HepG2 (cell line): ENCODE results near the gene EIF4E1B. TPM values are rescaled to one million over a fixed set of nuclear protein-coding genes. Genes with fewer than 3 reads are reported as not detected.

Source experiments
- ATAC-seq: fragments of 200-7000 bp; cut with Tn5 transposase; 3 replicates; pipeline ENCODE4 v1.9.1; 2020; ENCODE audit warnings: mild to moderate bottlenecking, moderate library complexity
- BruUV-seq: library from RNA; stranded (reverse); fragments of 400-500 nt; replicated peaks from 2 replicates; lab custom pipeline; 2021; lab: Mats Ljungman, UMichigan
- CTCF ChIA-PET: fragments of 300-600 bp; formaldehyde crosslinking; extraction: SDS; loops from one replicate; lab custom pipeline; 2021; ENCODE audit warnings: low total read pairs, inconsistent platforms, low intra/inter-chr PET ratio; lab: Yijun Ruan, JAX
- POLR2A ChIA-PET: fragments of 350-600 bp; sonication (Branson Sonifier 250); formaldehyde crosslinking; loops from one replicate; lab custom pipeline; 2020; ENCODE audit warnings: antibody characterized with exemption, inconsistent platforms; lab: Yijun Ruan, JAX
- DNase-seq: peaks from one replicate; pipeline ENCODE4 v3.0.0-alpha.2; 2015; ENCODE audit warnings: low spot score
- FAIRE-seq: peaks from 3 replicates; lab custom pipeline; 2011; peaks lifted over from hg19 to GRCh38; lab: Jason Lieb, UNC
- H2AFZ ChIP-seq: one replicate; pipeline ENCODE4 v1.6.1; 2011; ENCODE audit warnings: low read length, inconsistent platforms
- H3K27ac ChIP-seq: fragments of 300-600 bp; 3 replicates; pipeline ENCODE4 v1.8.0; 2011; ENCODE audit warnings: mixed run types, mild to moderate bottlenecking, mixed read lengths, low read length, inconsistent platforms; ENCODE audit not compliant: insufficient read depth; ENCODE audit errors: extremely low read length
- H3K27me3 ChIP-seq, 2 experiments: fragments of 200-600 bp in 1 of 2; 2 replicates in 1 of 2; 3 replicates in 1 of 2; pipeline versions ENCODE4 v1.6.0 to v1.8.0; 2011; ENCODE audit warnings: low read length in 2 of 2, mild to moderate bottlenecking in 2 of 2, moderate library complexity in 2 of 2, inconsistent platforms in 1 of 2; ENCODE audit not compliant: insufficient read depth in 2 of 2, control insufficient read depth in 1 of 2
- H3K36me3 ChIP-seq, 2 experiments: fragments of 200-600 bp in 1 of 2; replicated peaks in 1 of 2; 2 replicates in 1 of 2; 3 replicates in 1 of 2; pipeline versions ENCODE4 v1.5.1 to v1.8.0; 2011; ENCODE audit warnings: low read length in 2 of 2, inconsistent platforms in 1 of 2; ENCODE audit not compliant: insufficient read depth in 2 of 2, control insufficient read depth in 1 of 2
- H3K4me1 ChIP-seq: 2 replicates; pipeline ENCODE4 v1.5.1; 2012; ENCODE audit warnings: low read length, inconsistent platforms; ENCODE audit not compliant: insufficient read depth
- H3K4me2 ChIP-seq: 2 replicates; pipeline ENCODE4 v1.6.0; 2011; ENCODE audit warnings: low read depth, low read length, inconsistent platforms
- H3K4me3 ChIP-seq, 3 experiments: fragments of 200-600 bp in 1 of 3; sonication (generic), shearing (Covaris generic) in 1 of 3; replicated peaks in 1 of 3; 2 replicates each; pipeline ENCODE4 v1.5.1; 2011 to 2016; ENCODE audit warnings: low read length in 3 of 3, inconsistent platforms in 2 of 3, low read depth in 2 of 3, mild to moderate bottlenecking in 2 of 3, control low read depth in 1 of 3, mixed read lengths in 1 of 3; ENCODE audit not compliant: insufficient read depth in 1 of 3
- H3K79me2 ChIP-seq: one replicate; pipeline ENCODE4 v1.6.1; 2011; ENCODE audit warnings: low read length, inconsistent platforms; ENCODE audit not compliant: insufficient read depth
- H3K9ac ChIP-seq: 2 replicates; pipeline ENCODE4 v1.6.0; 2011; ENCODE audit warnings: mild to moderate bottlenecking, low read depth, low read length, inconsistent platforms; ENCODE audit not compliant: insufficient read depth
- H3K9me3 ChIP-seq: 2 replicates; pipeline ENCODE4 v1.5.1; 2012; ENCODE audit warnings: mild to moderate bottlenecking, low read length
- H4K20me1 ChIP-seq: 2 replicates; pipeline ENCODE4 v1.6.0; 2011; ENCODE audit warnings: inconsistent platforms, mild to moderate bottlenecking, low read length, moderate library complexity; ENCODE audit not compliant: insufficient read depth
- ATF7 ChIP-seq, 2 experiments: fragments of 450-650 bp in 1 of 2; sonication (generic) in 1 of 2; formaldehyde crosslinking in 1 of 2; IDR thresholded peaks; 2 replicates each; pipeline versions ENCODE4 v1.4.0 to v1.6.1; 2016 to 2020; ENCODE audit warnings: antibody characterized with exemption in 1 of 2, mild to moderate bottlenecking in 1 of 2, missing genetic modification reagents in 1 of 2
- NR2F1 ChIP-seq, 2 experiments: fragments of 450-650 bp in 1 of 2; formaldehyde crosslinking in 1 of 2; IDR thresholded peaks; 2 replicates each; pipeline versions ENCODE4 v1.5.0 to v1.6.1; 2016 to 2020; ENCODE audit warnings: mild to moderate bottlenecking in 1 of 2, missing compliant biosample characterization in 1 of 2, missing genetic modification reagents in 1 of 2, moderate library complexity in 1 of 2
- NR2F6 ChIP-seq, 2 experiments: IDR thresholded peaks; 2 replicates each; pipeline ENCODE4 v1.6.1; 2016; ENCODE audit warnings: antibody characterized with exemption in 1 of 2, mild to moderate bottlenecking in 1 of 2
- ZMYM3 ChIP-seq: sonication (generic); formaldehyde crosslinking; IDR thresholded peaks from 2 replicates; pipeline ENCODE4 v1.5.1; 2020; ENCODE audit warnings: mild to moderate bottlenecking, missing genetic modification reagents
- ZNF503 ChIP-seq: sonication (generic); formaldehyde crosslinking; IDR thresholded peaks from 2 replicates; pipeline ENCODE4 v1.4.0; 2020; ENCODE audit warnings: missing genetic modification reagents
- ZNF629 ChIP-seq: sonication (generic); formaldehyde crosslinking; conservative IDR thresholded peaks from 2 replicates; pipeline ENCODE4 v1.5.0; 2020; ENCODE audit warnings: missing genetic modification reagents
- WGBS: methylation state at CpG from one replicate; pipeline ENCODE4 v1.1.6; 2017; ENCODE audit warnings: low lambda C conversion rate; 5-methylcytosine and 5-hydroxymethylcytosine counted together
- in situ Hi-C: cut with HindIII; loops from 2 replicates; pipeline ENCODE4 v1.10.0; 2017; ENCODE audit warnings: low pct_unique_long_range_greater_than_20kb; ENCODE audit not compliant: extremely low pct_ligation_motif_present
- intact Hi-C: fragments of 100-400 bp; cut with micrococcal nuclease; formaldehyde crosslinking; loops from one replicate; pipeline ENCODE4 v1.10.0; 2022; ENCODE audit not compliant: unreplicated experiment
- polyA plus RNA-seq, 8 experiments: library from polyadenylated mRNA; depleted of rRNA in 3 of 8; stranded (reverse) in 7 of 8; unstranded in 1 of 8; fragments of >200 nt; fragmentation: Illumina TruSeq in 4 of 8; extraction: Trizol in 4 of 8; gene quantifications; 2 replicates each; pipeline versions ENCODE4 v1.2.1 to v1.2.3, GENCODE V29; 2011 to 2016; ENCODE audit warnings: low read depth in 4 of 8, missing spikeins in 1 of 8, mixed read lengths in 1 of 8; ENCODE audit not compliant: insufficient read depth in 1 of 8
- total RNA-seq, 5 experiments: library from RNA; depleted of rRNA; stranded (reverse); fragments of >200 nt; fragmentation: Illumina TruSeq; extraction: Trizol; gene quantifications; 2 replicates each; pipeline ENCODE4 v1.2.3, GENCODE V29; 2016; ENCODE audit warnings: low read depth in 1 of 5

EIF4E1B gene
- total and polyA plus RNA-seq, 2 of the 13 experiments (the other 11 are each of a cell fraction or from before 2014, with no cell fraction given), result not detected

- Histone ChIP-seq H3K27ac (no peak overlapping the region), H3K9ac (no peak overlapping the region), H3K4me2 (no peak overlapping the region), H3K4me1 (no peaks in the 10 kb centered on the region), H3K27me3 (no peaks in the 10 kb centered on the region), H3K36me3 (peaks cover 3 to 32% of the 10 kb centered on the region in 2 experiments; a peak in 4 of 5 replicates), H3K4me3 (no peak overlapping the region), H2AFZ (no peak overlapping the region), H3K79me2 (no peaks in the 10 kb centered on the region), H4K20me1 (no peaks in the 10 kb centered on the region), H3K9me3 (peaks cover 16% of the 10 kb centered on the region)
- in situ Hi-C loops, result loop anchor here (25.0 kb wide), 1 partner anchor 846 kb away; no protein-coding TSS in a partner anchor
- ChIA-PET CTCF (no interaction called here), POLR2A (interaction anchor here (0.9 kb wide), 1 partner anchor 49 kb away, joined by 3 read pairs; no protein-coding TSS in a partner anchor)
- WGBS, result 92% methylated on average over 4 of the region's 4 CpGs
- TF ChIP-seq NR2F6 (IDR thresholded peaks at IDR 0.05) (0 out of 2 replicates have a peak, but pooled peaks have one; percentile 20), NR2F6 (CRISPR knock-in tag; IDR thresholded peaks at IDR 0.05) (no peak), NR2F1 (CRISPR knock-in tag; IDR thresholded peaks at IDR 0.05) (0 out of 4 replicates have a peak, but pooled peaks of 1 of the 2 experiments have one; percentile 37), ZNF503 (CRISPR knock-in tag) (no peak), ATF7 (IDR thresholded peaks at IDR 0.05) (peak; percentile 85), ATF7 (CRISPR knock-in tag; IDR thresholded peaks at IDR 0.05) (no peak), ZMYM3 (CRISPR knock-in tag) (0 out of 2 replicates have a peak, but pooled peaks have one; percentile 17), ZNF629 (CRISPR knock-in tag) (peak; percentile 88)
- ATAC-seq (no peak), DNase-seq (no peak), FAIRE-seq (no peak)
- intact Hi-C loops, result no loop called here
- no TSS peak for BruUV-seq
Observed at GRCh38 chr5:176583076-176583475, 47.4 kb upstream of the EIF4E1B start.
